ENCODE data around the gene RGL3.

The RGL3 gene

GRCh38 chr19:11374433-11375142 lies 44.5 kb downstream of the RGL3 start, which contains the start of gene SWSAP1:
Gene SWSAP1 (plus strand): TSS chr19:11374666. CDS start chr19:11374681, 15 bp downstream.
- Mint-ChIP-seq H3K27ac (no peak within 1 kb of the TSS), H3K4me1 (peaks cover 23 to 27% of the 10 kb centered on the region in 2 donors), H3K36me3 (peaks cover 14 to 21% of the 10 kb centered on the region in 2 donors), H3K27me3 (no peaks in the 10 kb centered on the region), H3K9me3 (peaks cover 0 to 2% of the 10 kb centered on the region in 2 donors), H3K4me3 (no peak within 1 kb of the TSS)
- DNase-seq (peak; percentile 98), ATAC-seq (replicated peaks) (peak; percentile 91 to 92)

GRCh38 chr19:11373885-11374432 lies 45.2 kb downstream of the RGL3 start:
- peaks cover 0 to 2% of the 10 kb centered on the region in 2 donors for H3K9me3 Mint-ChIP-seq
- no peaks in the 10 kb centered on the region for H3K27me3 Mint-ChIP-seq
- H3K27ac Mint-ChIP-seq, result no peak overlapping the region
- ATAC-seq (replicated peaks), result no peak
- no peak for DNase-seq
- H3K4me1 Mint-ChIP-seq, result peaks cover 24 to 27% of the 10 kb centered on the region in 2 donors
- H3K36me3 Mint-ChIP-seq, result peaks cover 18 to 27% of the 10 kb centered on the region in 2 donors
- H3K4me3 Mint-ChIP-seq, result no peak overlapping the region

GRCh38 chr19:11373166-11373884 lies 45.8 kb downstream of the RGL3 start:
- H3K9me3 Mint-ChIP-seq, result peaks cover 0 to 2% of the 10 kb centered on the region in 2 donors
- peaks cover 20 to 22% of the 10 kb centered on the region in 2 donors for H3K4me1 Mint-ChIP-seq
- H3K36me3 Mint-ChIP-seq, result peaks cover 15 to 31% of the 10 kb centered on the region in 2 donors
- no peak for DNase-seq
- no peak overlapping the region for H3K4me3 Mint-ChIP-seq
- no peaks in the 10 kb centered on the region for H3K27me3 Mint-ChIP-seq
- peak overlapping the region; percentile 9 for H3K27ac Mint-ChIP-seq
- ATAC-seq (replicated peaks), result no peak

DNA sequence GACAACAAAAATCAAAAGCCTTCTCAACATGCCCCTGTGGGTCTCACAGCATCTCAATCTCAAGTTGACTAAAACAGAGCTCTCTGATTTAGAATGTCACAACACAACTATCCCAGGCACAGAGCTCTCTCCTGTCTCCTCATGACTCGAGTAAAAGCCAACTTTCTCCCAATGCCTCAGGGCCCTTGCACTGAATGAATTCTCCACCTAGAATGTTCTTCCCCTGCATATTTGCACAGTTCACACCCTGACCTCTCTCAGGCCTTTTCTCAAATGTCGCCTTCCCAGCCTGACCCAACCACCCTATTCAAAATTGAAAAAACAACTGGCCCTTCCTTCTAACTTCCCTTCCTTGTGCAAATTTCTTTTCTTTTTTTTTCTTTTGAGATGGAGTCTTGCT lies 48.4 kb downstream of the RGL3 start:
- Mint-ChIP-seq H3K4me3 (no peak overlapping the region), H3K4me1 (peaks cover 5 to 9% of the 10 kb centered on the region in 2 donors), H3K27me3 (no peaks in the 10 kb centered on the region), H3K36me3 (peaks cover 18 to 32% of the 10 kb centered on the region in 2 donors), H3K9me3 (no peaks in the 10 kb centered on the region), H3K27ac (no peak overlapping the region)
- ATAC-seq (replicated peaks) (no peak), DNase-seq (no peak)

- ATAC-seq (replicated peaks), result no peak
- no peaks in the 10 kb centered on the region for H3K9me3 Mint-ChIP-seq
- peaks cover 1 to 5% of the 10 kb centered on the region in 2 donors for H3K4me1 Mint-ChIP-seq
- DNase-seq, result no peak
- no peaks in the 10 kb centered on the region for H3K27me3 Mint-ChIP-seq
- no peak overlapping the region for H3K4me3 Mint-ChIP-seq
- H3K27ac Mint-ChIP-seq, result no peak overlapping the region
- peaks cover 23 to 40% of the 10 kb centered on the region in 2 donors for H3K36me3 Mint-ChIP-seq
Measured at GRCh38 chr19:11367528-11367927, 51.6 kb downstream of the RGL3 start.

GRCh38 chr19:11365557-11366117 lies 53.5 kb downstream of the RGL3 start:
- Mint-ChIP-seq H3K9me3 (no peaks in the 10 kb centered on the region), H3K27me3 (no peaks in the 10 kb centered on the region), H3K27ac (no peak overlapping the region), H3K4me3 (no peak overlapping the region), H3K36me3 (peaks cover 25 to 32% of the 10 kb centered on the region in 2 donors), H3K4me1 (peaks cover 1% of the 10 kb centered on the region in 2 donors)
- DNase-seq (no peak), ATAC-seq (replicated peaks) (no peak)

DNA sequence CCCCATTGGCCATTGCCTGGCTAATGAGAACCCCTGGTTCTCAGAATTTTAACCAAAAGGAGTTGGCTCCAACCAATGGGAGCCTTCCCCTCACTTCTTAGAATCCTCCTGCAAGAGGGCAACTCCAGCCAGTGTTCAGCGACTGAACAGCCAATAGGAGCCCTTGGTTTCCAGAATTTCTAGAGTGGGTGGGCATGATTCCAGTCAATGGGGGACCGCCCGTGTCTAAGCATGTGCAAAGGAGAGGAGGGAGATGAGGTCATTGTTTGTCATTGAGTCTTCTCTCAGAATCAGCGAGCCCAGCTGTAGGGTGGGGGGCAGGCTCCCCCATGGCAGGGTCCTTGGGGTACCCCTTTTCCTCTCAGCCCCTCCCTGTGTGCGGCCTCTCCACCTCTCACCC lies 54.2 kb downstream of the RGL3 start:
- Mint-ChIP-seq H3K4me3 (no peak overlapping the region), H3K27ac (peak overlapping the region; percentile 14)
- ATAC-seq (replicated peaks), result no peak

GRCh38 chr19:11364296-11364904 lies 54.7 kb downstream of the RGL3 start:
- Mint-ChIP-seq H3K4me3 (no peak overlapping the region), H3K9me3 (no peaks in the 10 kb centered on the region), H3K36me3 (peaks cover 25 to 26% of the 10 kb centered on the region in 2 donors), H3K27me3 (no peaks in the 10 kb centered on the region), H3K27ac (peak overlapping the region; percentile 51), H3K4me1 (no peaks in the 10 kb centered on the region)
- DNase-seq (no peak), ATAC-seq (replicated peaks) (no peak)

More for the DNA sequence above, 54.2 kb downstream of the RGL3 start:
- DNase-seq, result no peak
- Mint-ChIP-seq H3K4me1 (peaks cover 0 to 1% of the 10 kb centered on the region in 2 donors), H3K27me3 (no peaks in the 10 kb centered on the region), H3K9me3 (no peaks in the 10 kb centered on the region), H3K36me3 (peaks cover 25 to 30% of the 10 kb centered on the region in 2 donors)

DNA sequence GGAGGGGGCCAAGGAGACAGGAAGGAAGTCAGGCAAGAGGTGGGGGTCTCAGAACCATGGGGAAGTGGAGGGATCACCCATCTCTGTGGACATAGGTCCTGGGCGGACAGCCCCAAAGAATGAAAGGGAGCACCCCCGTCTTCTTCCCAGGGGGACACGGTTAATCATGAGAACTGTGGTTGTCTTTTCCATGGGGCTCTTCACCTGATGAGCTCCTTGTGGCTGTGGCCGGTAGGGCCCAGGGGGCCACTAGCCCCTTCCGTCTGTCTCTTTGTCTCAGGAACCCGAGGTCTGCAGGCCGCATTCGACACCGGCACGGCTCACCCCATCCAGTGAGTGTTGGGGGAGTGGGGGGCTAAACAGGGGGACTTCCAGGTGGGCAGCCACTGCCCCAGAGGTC lies 55.2 kb downstream of the RGL3 start:
- H3K27ac Mint-ChIP-seq, result no peak overlapping the region
- no peak for DNase-seq
- no peaks in the 10 kb centered on the region for H3K4me1 Mint-ChIP-seq
- no peaks in the 10 kb centered on the region for H3K9me3 Mint-ChIP-seq
- H3K4me3 Mint-ChIP-seq, result no peak overlapping the region
- no peaks in the 10 kb centered on the region for H3K27me3 Mint-ChIP-seq
- peaks cover 21% of the 10 kb centered on the region in 2 donors for H3K36me3 Mint-ChIP-seq
- ATAC-seq (replicated peaks), result no peak

- H3K9me3 Mint-ChIP-seq, result no peaks in the 10 kb centered on the region
- ATAC-seq (replicated peaks), result no peak
- no peaks in the 10 kb centered on the region for H3K4me1 Mint-ChIP-seq
- H3K4me3 Mint-ChIP-seq, result no peak overlapping the region
- no peak overlapping the region for H3K27ac Mint-ChIP-seq
- peaks cover under 1% of the 10 kb centered on the region in 2 donors for H3K27me3 Mint-ChIP-seq
- no peak for DNase-seq
- H3K36me3 Mint-ChIP-seq, result peaks cover 15 to 16% of the 10 kb centered on the region in 2 donors
Measured at GRCh38 chr19:11361771-11362731, 57.1 kb downstream of the RGL3 start.

GRCh38 chr19:11361037-11361770 lies 57.9 kb downstream of the RGL3 start:
- Mint-ChIP-seq H3K4me3 (no peak overlapping the region), H3K4me1 (peaks cover under 1 to 2% of the 10 kb centered on the region in 2 donors), H3K36me3 (peaks cover 14 to 15% of the 10 kb centered on the region in 2 donors), H3K27ac (no peak overlapping the region), H3K27me3 (peaks cover 9% of the 10 kb centered on the region in 2 donors), H3K9me3 (no peaks in the 10 kb centered on the region)
- ATAC-seq (replicated peaks) (no peak), DNase-seq (no peak)

DNA sequence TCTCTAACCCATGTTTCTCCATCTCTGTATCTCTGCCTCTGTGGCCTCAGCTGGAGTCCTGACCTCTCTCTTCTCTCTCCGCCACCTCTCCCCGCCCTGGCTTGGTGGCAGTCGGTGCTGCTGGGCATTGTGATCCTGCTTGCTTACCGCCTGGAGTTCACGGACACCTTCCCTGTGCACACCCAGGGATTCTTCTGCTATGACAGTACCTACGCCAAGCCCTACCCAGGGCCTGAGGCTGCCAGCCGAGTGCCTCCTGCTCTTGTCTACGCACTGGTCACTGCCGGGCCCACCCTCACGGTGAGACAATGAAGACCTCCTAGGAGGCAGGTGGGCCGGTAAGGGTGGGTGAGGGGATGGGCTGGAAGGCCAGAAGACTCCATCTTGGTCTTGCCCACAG lies 59.7 kb downstream of the RGL3 start:
- H3K9me3 Mint-ChIP-seq, result no peaks in the 10 kb centered on the region
- peaks cover 10% of the 10 kb centered on the region in 2 donors for H3K36me3 Mint-ChIP-seq
- H3K27ac Mint-ChIP-seq, result no peak overlapping the region
- H3K4me1 Mint-ChIP-seq, result peaks cover 11 to 17% of the 10 kb centered on the region in 2 donors
- no peak overlapping the region for H3K4me3 Mint-ChIP-seq
- DNase-seq, result no peak
- ATAC-seq (replicated peaks), result no peak
- H3K27me3 Mint-ChIP-seq, result peaks cover 16 to 18% of the 10 kb centered on the region in 2 donors
